ENCODE data around the gene ARAP1.
A peak's percentile ranks its signal among the peaks of the same experiment; 100 is the strongest.

The ARAP1 gene

DNA sequence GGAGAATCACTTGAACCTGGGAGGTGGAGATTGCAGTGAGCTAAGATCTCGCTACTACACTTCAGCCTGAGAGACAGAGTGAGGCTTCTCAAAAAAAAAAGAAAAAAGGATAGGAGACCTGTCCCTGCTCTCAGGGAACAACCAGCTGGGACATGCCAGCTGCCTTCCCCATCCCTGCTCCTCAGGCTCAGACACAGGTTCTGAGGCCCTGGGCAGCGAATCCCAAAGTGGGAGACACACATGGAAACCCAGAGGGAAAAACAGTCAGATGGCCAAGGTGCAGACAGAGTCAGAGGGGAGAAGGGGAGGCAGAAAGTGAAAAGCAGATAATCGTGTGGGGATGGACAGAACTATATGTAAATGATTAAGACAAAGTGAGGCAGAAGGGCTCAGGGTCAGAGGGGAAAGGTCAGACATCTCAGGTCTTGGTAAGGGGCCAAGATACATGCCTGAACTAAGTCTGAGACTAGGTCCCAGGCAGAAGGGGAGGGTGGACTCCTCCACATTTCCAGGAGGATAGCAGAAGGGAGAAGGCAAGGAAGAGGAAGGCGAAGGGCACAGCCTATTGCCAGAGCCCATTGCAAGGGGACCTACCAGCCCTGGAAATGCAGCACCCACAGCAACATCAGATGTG lies 27.4 kb upstream of the ARAP1 start:
- DNase-seq = no peak

- no peak for DNase-seq
These were observed 26.6 kb upstream of the ARAP1 start for GRCh38 chr11:72778535-72779494.

- DNase-seq = no peak
These were observed 25.6 kb upstream of the ARAP1 start for GRCh38 chr11:72777755-72778278.

GRCh38 chr11:72776844-72777754 lies 24.9 kb upstream of the ARAP1 start:
- DNase-seq = no peak

- no peak for DNase-seq
These were observed 24.1 kb upstream of the ARAP1 start for GRCh38 chr11:72776117-72776843.

DNA sequence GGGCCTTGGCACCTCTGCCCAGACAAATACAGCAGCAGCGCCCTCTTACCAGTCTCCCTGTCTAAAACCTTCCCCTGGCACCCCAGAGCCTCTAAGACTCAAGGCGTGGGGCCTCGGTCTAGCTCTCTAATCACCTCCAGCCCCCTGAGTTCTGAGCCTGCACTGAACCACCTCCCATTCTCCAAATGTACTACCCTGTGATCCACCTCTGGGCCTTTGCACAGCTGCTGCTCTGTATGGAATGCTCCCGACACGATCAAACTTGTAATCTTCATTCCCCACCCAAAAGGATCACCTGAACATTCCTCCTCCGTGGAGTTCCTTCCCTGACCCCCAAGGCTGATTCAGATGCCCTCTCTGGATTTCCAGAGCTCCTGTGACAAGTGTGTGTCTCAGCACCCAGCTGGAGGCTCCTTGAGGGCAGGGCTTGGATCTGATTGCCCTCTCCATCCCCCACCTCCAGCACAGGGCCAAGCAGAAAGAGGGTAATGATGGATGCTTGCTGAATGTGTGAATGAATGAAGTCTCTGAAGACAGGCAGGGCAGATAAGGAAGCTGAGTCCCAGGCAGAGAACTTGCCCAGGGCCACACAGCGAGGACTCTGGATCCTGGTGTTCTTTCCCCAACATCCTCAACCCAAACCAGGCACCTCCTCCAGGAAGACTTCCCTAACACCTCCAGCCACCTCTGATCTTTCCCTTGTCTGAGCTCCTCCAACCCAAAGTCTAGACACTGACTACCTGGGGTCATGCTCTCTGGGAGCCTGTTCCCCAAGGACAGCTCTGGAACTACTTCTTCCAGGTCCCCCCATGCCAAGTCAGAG lies 23.3 kb upstream of the ARAP1 start:
- no peak for DNase-seq

DNA sequence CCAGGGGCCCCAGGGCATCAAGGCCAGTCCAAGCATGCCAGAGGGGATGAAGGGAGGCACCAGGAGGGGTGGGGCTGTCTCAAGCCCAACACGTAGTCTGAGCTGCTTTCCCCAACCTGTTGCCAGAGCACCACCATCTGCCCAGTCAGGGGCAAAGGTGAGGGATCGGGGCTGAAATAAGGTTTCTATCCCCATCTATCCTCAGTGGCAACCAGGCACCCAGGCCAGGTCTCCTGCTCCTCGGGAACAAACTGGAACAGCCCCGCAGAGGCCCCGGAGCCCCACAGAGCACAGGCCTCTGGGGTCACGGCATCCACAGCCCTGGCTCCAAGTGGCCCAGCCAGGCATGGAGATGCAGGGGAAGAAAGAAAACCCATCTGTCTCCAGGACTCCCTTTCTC lies 22.3 kb upstream of the ARAP1 start:
- DNase-seq = no peak

DNA sequence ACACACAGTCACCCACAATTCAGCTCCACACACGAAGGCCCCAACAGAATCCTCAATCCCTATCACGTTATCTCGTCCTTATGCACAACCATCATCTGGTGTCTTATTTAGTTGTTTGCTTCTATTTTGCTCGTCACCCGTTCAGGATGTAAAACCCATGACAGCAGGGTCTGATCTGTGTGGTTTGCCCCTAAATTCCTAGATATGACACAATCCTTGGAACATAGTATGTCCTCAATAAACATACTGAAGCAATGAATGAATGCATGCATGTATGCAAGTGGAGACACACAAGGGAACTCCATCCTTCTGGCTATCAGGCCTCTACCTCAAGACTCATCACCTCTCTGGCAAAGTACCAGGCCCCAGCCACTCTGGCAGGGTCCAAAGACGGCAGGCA lies 21.5 kb upstream of the ARAP1 start:
- DNase-seq = no peak

- DNase-seq = peak; percentile 86
These were observed 21.1 kb upstream of the ARAP1 start for GRCh38 chr11:72773291-72773690.

DNA sequence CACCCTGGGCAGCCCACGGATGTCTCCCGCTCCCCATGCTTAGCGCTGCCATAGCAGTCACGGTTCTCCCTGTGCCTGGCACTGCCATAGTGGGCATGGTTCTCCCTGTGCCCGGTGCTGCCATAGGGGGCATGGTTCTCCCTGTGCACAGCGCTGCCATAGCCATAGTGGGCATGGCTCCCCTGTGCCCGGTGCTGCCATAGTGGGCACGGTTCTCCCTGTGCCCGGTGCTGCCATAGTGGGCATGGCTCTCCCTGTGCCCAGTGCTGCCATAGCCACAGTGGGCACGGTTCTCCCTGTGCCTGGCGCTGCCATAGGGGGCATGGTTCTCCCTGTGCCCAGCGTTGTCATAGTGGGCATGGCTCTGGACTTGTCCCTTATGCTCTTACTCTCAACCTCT lies 19.9 kb upstream of the ARAP1 start:
- DNase-seq = no peak

GRCh38 chr11:72771507-72771906 lies 19.3 kb upstream of the ARAP1 start:
- no peak for DNase-seq

DNA sequence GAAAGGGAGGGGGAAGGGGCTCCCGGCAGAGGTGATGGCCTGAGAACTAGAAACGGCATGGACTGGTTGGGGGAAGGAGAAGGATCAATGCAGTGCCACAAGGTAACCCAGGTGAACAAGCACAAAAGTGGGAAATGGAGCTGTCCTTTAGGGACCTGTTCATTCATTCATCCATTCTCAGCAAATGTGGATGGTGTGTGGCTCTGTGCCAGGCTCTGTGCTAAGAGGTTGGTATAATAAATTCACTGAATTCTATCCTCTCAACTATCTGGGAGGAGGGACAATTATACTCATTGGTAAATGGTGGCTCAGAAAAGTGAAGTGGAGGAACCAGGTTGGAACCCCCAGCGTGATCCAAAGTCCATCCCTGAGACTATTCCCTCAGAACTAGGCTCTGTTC lies 18.6 kb upstream of the ARAP1 start:
- DNase-seq = no peak

GRCh38 chr11:72769680-72770079 lies 17.5 kb upstream of the ARAP1 start:
- DNase-seq = no peak

DNA sequence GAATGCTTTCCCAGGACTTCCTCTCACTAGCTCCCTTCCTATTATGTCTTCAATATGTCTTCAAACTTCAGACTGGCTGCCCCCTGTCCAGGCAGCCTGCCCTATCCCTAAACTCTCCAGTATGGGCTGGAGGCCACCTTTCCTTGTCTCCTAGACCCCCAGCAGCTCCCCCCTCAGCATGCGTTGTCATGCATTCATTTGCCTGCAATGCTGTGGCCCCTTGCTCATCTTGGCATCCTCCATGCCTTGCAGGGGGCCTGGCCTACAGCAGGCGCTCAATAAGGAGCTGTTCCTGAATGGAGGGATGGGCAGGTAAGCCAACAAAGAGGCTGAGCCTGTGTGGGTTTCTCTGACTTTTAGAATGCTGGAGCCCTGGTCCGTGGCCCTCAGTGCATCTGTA lies 16.4 kb upstream of the ARAP1 start:
- DNase-seq = no peak

- DNase-seq = no peak
These were observed 15.2 kb upstream of the ARAP1 start for GRCh38 chr11:72767203-72768062.

GRCh38 chr11:72766152-72766902 lies 14.1 kb upstream of the ARAP1 start:
- DNase-seq = no peak

GRCh38 chr11:72764503-72764902 lies 12.3 kb upstream of the ARAP1 start:
- DNase-seq = no peak

GRCh38 chr11:72763823-72764222 lies 11.6 kb upstream of the ARAP1 start:
- DNase-seq = no peak

DNA sequence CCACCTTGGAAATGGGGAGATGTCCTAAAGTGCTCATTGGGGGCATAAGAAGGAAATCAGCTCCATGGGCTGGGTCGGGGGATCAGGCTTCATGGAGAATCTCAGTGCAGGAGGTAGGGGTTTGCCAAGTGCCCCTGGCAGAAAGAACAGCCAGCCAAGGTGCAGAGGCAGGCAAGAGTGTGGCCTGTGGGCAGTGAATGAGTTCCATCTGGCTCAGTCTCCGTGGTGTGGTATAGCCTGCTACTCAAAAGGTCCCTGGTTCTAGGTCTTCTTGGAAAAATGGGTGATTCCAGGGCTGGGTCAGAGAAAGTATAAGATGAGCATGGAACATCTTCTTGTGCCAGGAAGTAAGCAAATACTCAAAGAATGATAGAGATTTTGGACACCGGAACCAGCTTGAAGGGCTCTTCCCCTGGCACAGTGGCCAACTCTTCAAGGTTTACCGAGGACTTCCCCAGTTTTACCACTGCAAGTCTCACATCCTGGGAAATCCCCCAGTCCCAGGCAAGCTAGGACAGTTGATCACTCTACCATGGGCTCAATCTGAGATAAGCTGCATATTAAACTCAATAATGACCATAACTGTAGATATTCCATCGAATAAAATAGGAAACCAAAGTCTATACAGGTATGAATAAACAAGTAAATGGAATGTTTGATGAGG lies 10.6 kb upstream of the ARAP1 start:
- DNase-seq = no peak
